Sciatic nerve (tissue), 2 donors: ENCODE data around the gene PLPPR4. TPM values are rescaled to one million over a fixed set of nuclear protein-coding genes. Genes with fewer than 3 reads are reported as not detected.

ENCODE experiments used
- ATAC-seq: fragments of 200-7000 bp; cut with Tn5 transposase; one replicate; pipeline ENCODE4 v1.9.1; 2020; ENCODE audit warnings: mild to moderate bottlenecking, moderate library complexity
- DNase-seq: peaks from one replicate; pipeline ENCODE4 v3.0.0-alpha.2; 2020; ENCODE audit warnings: low spot score
- intact Hi-C: fragments of 100-400 bp; cut with DNase I; formaldehyde crosslinking; loops from one replicate; pipeline ENCODE4 v1.14.2; 2022
- total RNA-seq: library from RNA; stranded (reverse); fragmentation: NEBNext Ultra II Directional; extraction: Animal tissue kit (Norgen Biotek cat#: 25700); gene quantifications from one replicate; pipeline ENCODE4 v1.2.1, GENCODE V29; 2021
- donor health status: DM: no; HTN: no; CAD: no.
- donor health status: DM: no; HTN: no; CAD: no.

The PLPPR4 gene
- total RNA-seq, 1 donor from 2014 or later: 6.6 TPM

GRCh38 chr1:99328171-99328570 is 63.9 kb downstream of the PLPPR4 start:
- ATAC-seq: no peak
- intact Hi-C loops: no loop called here
- no peak for DNase-seq

- no peak for DNase-seq
- intact Hi-C loops: no loop called here
- no peak for ATAC-seq
Measured at GRCh38 chr1:99331083-99331482, 66.8 kb downstream of the PLPPR4 start.

- intact Hi-C loops: no loop called here
Measured at GRCh38 chr1:99331636-99332035, 67.3 kb downstream of the PLPPR4 start.

GRCh38 chr1:99332561-99332960 is 68.3 kb downstream of the PLPPR4 start:
- DNase-seq (no peak), ATAC-seq (no peak)
- intact Hi-C loops: no loop called here

More at GRCh38 chr1:99331636-99332035, 67.3 kb downstream of the PLPPR4 start:
- ATAC-seq (no peak), DNase-seq (no peak)

- no peak for ATAC-seq
- intact Hi-C loops: no loop called here
- no peak for DNase-seq
Measured at GRCh38 chr1:99334991-99335390, 70.7 kb downstream of the PLPPR4 start.

DNA sequence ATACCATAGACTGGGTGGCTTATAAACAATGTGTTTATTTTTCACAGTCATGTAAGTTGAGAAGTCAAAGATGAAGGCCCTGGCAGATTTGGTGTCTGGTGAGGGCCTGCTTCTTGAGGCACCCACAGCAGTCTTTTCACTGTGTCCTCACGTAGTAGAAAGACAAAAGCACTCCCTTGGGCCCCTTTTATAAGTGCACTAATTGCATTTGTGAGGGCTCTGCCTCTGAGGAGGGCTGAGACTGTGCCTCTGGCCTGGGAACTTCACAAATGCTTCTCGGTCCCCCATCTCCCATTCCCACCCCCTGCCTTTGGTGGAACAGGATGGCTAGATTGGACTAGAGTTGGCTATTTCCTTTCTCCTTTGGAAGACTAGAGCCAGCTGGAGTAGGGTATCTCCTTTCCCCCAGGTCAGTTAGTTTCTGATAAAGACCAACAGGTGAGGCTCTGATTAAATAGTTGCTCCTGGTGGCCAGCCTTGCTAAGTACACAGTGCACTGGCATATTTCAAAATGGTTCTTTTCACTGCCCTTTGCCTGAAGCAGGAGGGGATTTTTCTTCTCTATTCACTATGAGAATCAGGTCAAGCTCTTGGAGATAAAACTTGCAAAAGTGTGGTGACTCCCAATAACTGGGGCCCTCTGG is 82.9 kb downstream of the PLPPR4 start:
- intact Hi-C loops: no loop called here
- no peak for ATAC-seq
- DNase-seq: no peak

DNA sequence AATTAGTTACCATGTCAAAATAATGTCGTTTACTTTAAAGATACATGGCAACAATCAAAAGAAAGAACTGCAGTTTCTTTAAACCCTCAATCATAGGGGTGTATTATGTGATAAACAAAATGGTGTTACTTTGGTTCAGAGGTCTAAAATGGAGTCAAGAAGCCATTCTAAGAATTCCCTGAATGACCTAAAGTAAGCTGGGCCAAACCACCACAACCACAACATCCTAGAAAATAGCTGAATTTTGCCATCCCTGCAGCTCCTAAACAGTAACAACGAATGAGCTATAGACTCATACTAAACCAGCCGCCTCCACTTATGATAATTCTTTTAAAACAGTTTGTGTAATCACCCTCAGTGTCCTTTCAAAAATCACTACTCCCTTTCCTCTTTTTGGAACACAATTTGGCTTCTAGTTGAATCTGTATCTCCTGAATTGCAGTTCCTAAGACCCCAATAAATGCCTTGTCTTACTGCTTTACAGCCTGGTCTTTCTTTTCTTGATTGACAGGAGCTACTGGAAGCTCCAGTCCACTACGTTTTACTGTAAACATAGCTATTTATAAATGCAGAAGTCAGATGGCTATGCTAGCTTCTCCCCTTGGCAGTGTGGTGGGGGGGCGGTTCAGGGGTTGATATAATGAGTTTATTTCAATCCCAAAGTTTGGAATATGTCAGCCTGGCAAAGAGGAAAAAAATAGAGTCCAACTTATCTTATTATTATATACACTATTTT is 84.3 kb downstream of the PLPPR4 start:
- no peak for ATAC-seq

GRCh38 chr1:99352821-99353220 is 88.5 kb downstream of the PLPPR4 start:
- DNase-seq (no peak), ATAC-seq (no peak)
- intact Hi-C loops: no loop called here

More for the DNA sequence above, 84.3 kb downstream of the PLPPR4 start:
- no peak for DNase-seq
- intact Hi-C loops: no loop called here

DNA sequence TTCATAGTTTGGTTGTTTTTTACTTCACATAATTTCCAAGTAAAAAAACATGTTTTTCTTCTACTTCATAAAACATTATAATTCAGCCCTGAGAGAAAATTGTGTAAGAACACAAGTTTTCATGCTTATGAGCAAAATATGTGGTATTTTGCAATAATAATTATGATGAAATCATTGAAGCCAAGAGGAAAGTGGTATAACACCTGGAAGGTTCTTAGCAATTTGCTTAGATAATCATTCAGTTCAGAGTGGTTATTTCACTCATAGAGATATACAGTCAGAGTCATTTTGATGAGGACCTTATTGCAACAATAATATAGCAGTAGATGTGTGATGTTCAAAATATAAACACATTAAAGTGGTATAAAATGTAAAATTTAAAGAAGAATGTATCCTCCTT is 94.5 kb downstream of the PLPPR4 start:
- ATAC-seq (no peak), DNase-seq (no peak)
- intact Hi-C loops: no loop called here
